Neural progenitor cell (in vitro differentiated cells): Measurements from ENCODE around the gene SOSTDC1.

Experiments used
- EZH2phosphoT487 ChIP-seq: fragments of 200-600 bp; sonication (generic); IDR thresholded peaks from 2 replicates; pipeline ENCODE4 v1.6.1; 2017; ENCODE audit warnings: antibody characterized with exemption
- TF ChIP-seq, protein P1 (sequence below): fragments of 200-600 bp; sonication (generic); IDR thresholded peaks from 2 replicates; pipeline ENCODE4 v1.5.1; 2017; ENCODE audit warnings: antibody characterized with exemption, mild to moderate bottlenecking

DNA sequence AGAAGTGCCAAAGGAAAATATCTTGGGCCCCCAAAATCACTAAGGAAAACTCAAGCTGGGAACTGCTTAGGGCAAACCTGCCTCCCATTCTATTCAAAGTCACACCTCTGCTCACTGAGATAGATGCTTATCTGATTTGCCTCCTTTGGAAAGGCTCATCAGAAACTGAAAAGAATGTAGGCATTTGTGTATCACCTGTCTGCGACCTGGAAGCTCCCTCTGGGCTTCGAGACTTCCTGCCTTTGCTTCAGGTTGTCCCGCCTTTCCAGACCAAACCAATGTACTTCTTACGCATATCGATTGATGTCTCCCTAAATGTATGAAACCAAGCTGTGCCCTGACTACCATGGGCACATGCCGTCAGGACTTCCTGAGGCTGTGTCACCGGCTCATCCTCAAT, 46.6 kb upstream of the SOSTDC1 start:
- TF ChIP-seq, protein P1, sequence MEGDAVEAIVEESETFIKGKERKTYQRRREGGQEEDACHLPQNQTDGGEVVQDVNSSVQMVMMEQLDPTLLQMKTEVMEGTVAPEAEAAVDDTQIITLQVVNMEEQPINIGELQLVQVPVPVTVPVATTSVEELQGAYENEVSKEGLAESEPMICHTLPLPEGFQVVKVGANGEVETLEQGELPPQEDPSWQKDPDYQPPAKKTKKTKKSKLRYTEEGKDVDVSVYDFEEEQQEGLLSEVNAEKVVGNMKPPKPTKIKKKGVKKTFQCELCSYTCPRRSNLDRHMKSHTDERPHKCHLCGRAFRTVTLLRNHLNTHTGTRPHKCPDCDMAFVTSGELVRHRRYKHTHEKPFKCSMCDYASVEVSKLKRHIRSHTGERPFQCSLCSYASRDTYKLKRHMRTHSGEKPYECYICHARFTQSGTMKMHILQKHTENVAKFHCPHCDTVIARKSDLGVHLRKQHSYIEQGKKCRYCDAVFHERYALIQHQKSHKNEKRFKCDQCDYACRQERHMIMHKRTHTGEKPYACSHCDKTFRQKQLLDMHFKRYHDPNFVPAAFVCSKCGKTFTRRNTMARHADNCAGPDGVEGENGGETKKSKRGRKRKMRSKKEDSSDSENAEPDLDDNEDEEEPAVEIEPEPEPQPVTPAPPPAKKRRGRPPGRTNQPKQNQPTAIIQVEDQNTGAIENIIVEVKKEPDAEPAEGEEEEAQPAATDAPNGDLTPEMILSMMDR, result no peak
- no peak for TF ChIP-seq EZH2phosphoT487
